HFF-Myc (cell line): ENCODE results near the gene MRPS26.

Source experiments
- DNase-seq: peaks from one replicate; pipeline ENCODE4 v3.0.0-alpha.2; 2011; ENCODE audit warnings: low read depth; ENCODE audit errors: extremely low read depth
- H3K4me3 ChIP-seq: replicated peaks from 2 replicates; pipeline ENCODE4 v1.5.1; 2011; ENCODE audit warnings: low read depth, mild to moderate bottlenecking, control low read depth, low read length
- CTCF ChIP-seq: IDR thresholded peaks from 2 replicates; pipeline ENCODE4 v1.5.1; 2012; ENCODE audit warnings: mild to moderate bottlenecking, low read depth, low read length, control low read depth; ENCODE audit errors: missing control alignments

Gene MRPS26

GRCh38 chr20:3045816-3046676 lies at the start of gene MRPS26:
Gene MRPS26, plus strand, starts transcription at chr20:3046052. Its CDS starts 17 bp downstream, at chr20:3046069.
- TF ChIP-seq CTCF, result no peak
- H3K4me3 ChIP-seq, result peak within 1 kb of the TSS; percentile 84
- DNase-seq, result peak; percentile 50

GRCh38 chr20:2998728-2999127 lies 47.1 kb upstream of the MRPS26 start:
- TF ChIP-seq CTCF, result no peak
- no peak overlapping the region for H3K4me3 ChIP-seq
- DNase-seq, result no peak

- peak; percentile 30 for DNase-seq
- H3K4me3 ChIP-seq, result no peak overlapping the region
- TF ChIP-seq CTCF, result peak; percentile 50
These were observed 44.9 kb upstream of the MRPS26 start for GRCh38 chr20:3000852-3001523.

DNA sequence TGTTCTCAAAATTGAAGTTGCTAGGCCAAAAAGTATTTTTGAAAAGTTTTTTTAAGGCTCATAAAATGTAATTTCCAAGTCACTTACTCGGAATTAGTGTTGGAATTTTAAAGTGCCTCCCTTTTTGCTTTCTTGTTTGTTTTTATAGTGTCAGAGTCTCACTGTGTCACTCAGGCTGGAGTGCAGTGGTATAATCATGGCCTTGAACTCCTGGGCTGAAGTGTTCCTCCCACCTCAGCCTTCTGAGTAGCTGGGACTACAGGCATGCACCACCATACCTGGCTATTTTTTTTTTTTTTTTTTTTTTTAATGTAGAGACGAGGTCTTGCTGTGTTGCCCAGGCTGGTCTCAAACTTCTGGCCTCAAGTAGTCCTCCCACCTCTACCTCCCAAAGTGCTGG lies 42.4 kb upstream of the MRPS26 start:
- no peak overlapping the region for H3K4me3 ChIP-seq
- DNase-seq, result no peak
- no peak for TF ChIP-seq CTCF

DNA sequence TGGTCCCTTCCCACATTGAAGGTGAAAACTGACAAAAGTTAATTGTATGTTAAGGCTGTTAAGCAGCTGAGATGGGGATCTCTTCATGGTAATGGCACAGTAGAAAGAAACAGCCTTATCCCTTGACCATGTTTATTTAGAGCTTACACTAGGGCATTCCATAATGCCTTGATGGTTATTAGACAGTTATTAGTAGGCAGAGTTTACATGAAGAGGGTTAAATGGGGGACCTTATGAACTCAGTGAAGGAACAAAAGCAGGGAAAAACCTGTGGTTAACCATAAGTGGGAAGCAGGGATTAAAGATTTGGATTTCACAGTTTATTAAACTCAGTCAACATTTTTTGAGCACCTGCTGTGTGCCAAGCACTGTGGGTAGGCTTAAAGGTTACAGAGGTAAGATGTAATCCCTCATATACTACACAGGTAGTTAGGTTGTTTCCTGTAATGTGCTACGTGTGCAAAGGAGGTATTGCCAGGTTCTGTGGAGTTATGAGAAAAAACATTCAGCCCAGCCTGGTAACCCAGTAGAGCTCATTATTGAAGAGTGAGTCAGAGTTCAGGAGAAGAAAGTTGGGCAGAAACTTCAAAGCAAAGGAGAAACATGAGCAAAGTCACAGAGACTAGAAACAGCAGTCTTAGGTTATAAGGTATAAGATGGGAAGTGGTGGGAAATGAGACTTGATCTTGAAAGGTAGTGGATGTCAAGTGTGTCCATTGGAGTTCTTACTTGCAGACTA lies 34.7 kb upstream of the MRPS26 start:
- no peak overlapping the region for H3K4me3 ChIP-seq
- peak; percentile 4 for DNase-seq

More for the DNA sequence above, 34.7 kb upstream of the MRPS26 start:
- no peak for TF ChIP-seq CTCF
